Measurements from ENCODE around the gene NOXA1. TPM values are rescaled to one million over a fixed set of nuclear protein-coding genes. Genes with fewer than 3 reads are reported as not detected.

NOXA1 gene
- total RNA-seq, 2 donors from 2014 or later = 3.5 to 9.6 TPM

GRCh38 chr9:137453643-137454081 lies 30.5 kb downstream of the NOXA1 start:
- Histone ChIP-seq H3K36me3 (peaks cover 19% of the 10 kb centered on the region), H3K9me3 (no peaks in the 10 kb centered on the region), H3K4me1 (ENCODE audit: control insufficient read depth in 1 of 2, low read depth in 2 of 2) (peaks cover 25 to 46% of the 10 kb centered on the region in 2 donors), H3K27me3 (replicated peaks; ENCODE audit: insufficient read depth) (no peaks in the 10 kb centered on the region), H3K27ac (no peak overlapping the region), H3K4me3 (peak overlapping the region; percentile 60)
- DNase-seq (ENCODE audit: low spot score) (no peak), ATAC-seq (ENCODE audit: insufficient number of reproducible peaks, low FRiP score, low read depth) (no peak)
- no peak for TF ChIP-seq CTCF (IDR thresholded peaks at IDR 0.05)

GRCh38 chr9:137454145-137454596 lies 31.0 kb downstream of the NOXA1 start:
- peaks cover 25 to 46% of the 10 kb centered on the region in 2 donors for H3K4me1 ChIP-seq (ENCODE audit: control insufficient read depth in 1 of 2, low read depth in 2 of 2)
- H3K36me3 ChIP-seq = peaks cover 16% of the 10 kb centered on the region
- no peak for TF ChIP-seq CTCF (IDR thresholded peaks at IDR 0.05)
- no peak for ATAC-seq (ENCODE audit: insufficient number of reproducible peaks, low FRiP score, low read depth)
- no peaks in the 10 kb centered on the region for H3K9me3 ChIP-seq
- peak overlapping the region; percentile 62 for H3K4me3 ChIP-seq
- no peak for DNase-seq (ENCODE audit: low spot score)
- H3K27me3 ChIP-seq (replicated peaks; ENCODE audit: insufficient read depth) = no peaks in the 10 kb centered on the region
- H3K27ac ChIP-seq = peak overlapping the region in 1 of 2 donors; percentile 99

GRCh38 chr9:137454597-137455358 lies 31.6 kb downstream of the NOXA1 start:
- no peak for DNase-seq (ENCODE audit: low spot score)
- Histone ChIP-seq H3K9me3 (no peaks in the 10 kb centered on the region), H3K4me1 (ENCODE audit: control insufficient read depth in 1 of 2, low read depth in 2 of 2) (peaks cover 28 to 51% of the 10 kb centered on the region in 2 donors), H3K27ac (peak overlapping the region in 1 of 2 donors; percentile 99), H3K4me3 (peak overlapping the region; percentile 62), H3K36me3 (peaks cover 16% of the 10 kb centered on the region), H3K27me3 (replicated peaks; ENCODE audit: insufficient read depth) (no peaks in the 10 kb centered on the region)
- no peak for ATAC-seq (ENCODE audit: insufficient number of reproducible peaks, low FRiP score, low read depth)
- no peak for TF ChIP-seq CTCF (IDR thresholded peaks at IDR 0.05)

- H3K4me3 ChIP-seq = peak overlapping the region; percentile 97
- H3K4me1 ChIP-seq (ENCODE audit: control insufficient read depth in 1 of 2, low read depth in 2 of 2) = peaks cover 28 to 52% of the 10 kb centered on the region in 2 donors
- no peaks in the 10 kb centered on the region for H3K9me3 ChIP-seq
- no peak for ATAC-seq (ENCODE audit: insufficient number of reproducible peaks, low FRiP score, low read depth)
- no peaks in the 10 kb centered on the region for H3K27me3 ChIP-seq (replicated peaks; ENCODE audit: insufficient read depth)
- H3K27ac ChIP-seq = peak overlapping the region; percentile 97 to 99
- H3K36me3 ChIP-seq = peaks cover 16% of the 10 kb centered on the region
- TF ChIP-seq CTCF (IDR thresholded peaks at IDR 0.05) = no peak
- DNase-seq (ENCODE audit: low spot score) = no peak
Measured at GRCh38 chr9:137455359-137455991, 32.3 kb downstream of the NOXA1 start.
